K562 (cell line): ENCODE results near the gene SYCE1. TPM values are rescaled to one million over a fixed set of nuclear protein-coding genes. Genes with fewer than 3 reads are reported as not detected.

Experiments
- ATF7 ChIP-seq: fragments of 450-650 bp; IDR thresholded peaks from 2 replicates; pipeline ENCODE4 v1.7.1; 2014; ENCODE audit warnings: mild to moderate bottlenecking, moderate library complexity
- E2F6 ChIP-seq, 2 experiments: IDR thresholded peaks; 2 replicates each; pipeline ENCODE4 v1.6.1; 2011; ENCODE audit warnings: borderline replicate concordance in 1 of 2, control low read depth in 1 of 2, low read depth in 1 of 2, low read length in 1 of 2, mild to moderate bottlenecking in 1 of 2, mixed read lengths in 1 of 2, moderate library complexity in 1 of 2; ENCODE audit not compliant: insufficient read depth in 1 of 2, insufficient read length in 1 of 2, poor library complexity in 1 of 2, severe bottlenecking in 1 of 2; ENCODE audit errors: extremely low read depth in 1 of 2
- HDAC3 ChIP-seq: fragments of 450-650 bp; IDR thresholded peaks from 2 replicates; pipeline ENCODE4 v1.6.1; 2018; ENCODE audit warnings: borderline replicate concordance, mild to moderate bottlenecking, moderate library complexity; ENCODE audit not compliant: partially characterized antibody
- JUN ChIP-seq, 2 experiments: sonication (generic) in 1 of 2; formaldehyde crosslinking in 1 of 2; IDR thresholded peaks; 2 replicates each; pipeline versions ENCODE4 v1.6.1 to v1.8.0; 2012 to 2022; ENCODE audit warnings: borderline replicate concordance in 2 of 2, mild to moderate bottlenecking in 2 of 2, improper control_type of control experiment in 1 of 2, low read depth in 1 of 2, low read length in 1 of 2, missing genetic modification reagents in 1 of 2
- NFIX ChIP-seq: fragments of 250-450 bp; sonication (Bioruptor Pico); IDR thresholded peaks from 2 replicates; pipeline ENCODE4 v1.4.0; 2020; ENCODE audit warnings: low read depth, mild to moderate bottlenecking, moderate library complexity
- NR2C2 ChIP-seq, 2 experiments: fragments of 200-800 bp in 1 of 2; sonication (Bioruptor generic) in 1 of 2; sonication (generic) in 1 of 2; formaldehyde crosslinking in 1 of 2; IDR thresholded peaks; 2 replicates each; pipeline versions ENCODE4 v1.6.1 to v1.8.0; 2016 to 2022; ENCODE audit warnings: mild to moderate bottlenecking in 1 of 2, missing compliant biosample characterization in 1 of 2, missing genetic modification characterization in 1 of 2, missing genetic modification reagents in 1 of 2
- PREB ChIP-seq: sonication (generic); formaldehyde crosslinking; IDR thresholded peaks from 2 replicates; pipeline ENCODE4 v1.8.1; 2023; ENCODE audit warnings: mild to moderate bottlenecking, missing genetic modification reagents
- TAF1 ChIP-seq: IDR thresholded peaks from 2 replicates; pipeline ENCODE4 v1.6.1; 2011; ENCODE audit warnings: mild to moderate bottlenecking, low read length, moderate library complexity; ENCODE audit not compliant: insufficient read depth, control insufficient read depth, severe bottlenecking; ENCODE audit errors: extremely low read depth
- TARDBP ChIP-seq: fragments of 450-650 bp; IDR thresholded peaks from 2 replicates; pipeline ENCODE4 v1.6.1; 2016
- TCF7 ChIP-seq: sonication (generic); IDR thresholded peaks from 2 replicates; pipeline ENCODE4 v1.6.1; 2016; ENCODE audit warnings: antibody characterized with exemption, borderline replicate concordance
- ZFP30 ChIP-seq: fragments of 250-450 bp; sonication (Bioruptor Pico); IDR thresholded peaks from 2 replicates; pipeline ENCODE4 v1.8.0; 2022; ENCODE audit warnings: moderate library complexity, mild to moderate bottlenecking, inconsistent platforms, borderline replicate concordance
- ZNF785 ChIP-seq: fragments of 250-450 bp; sonication (Bioruptor Pico); IDR thresholded peaks from 2 replicates; pipeline ENCODE4 v1.4.0; 2020; ENCODE audit warnings: mild to moderate bottlenecking
- polyA plus RNA-seq, 8 experiments: library from polyadenylated mRNA; depleted of rRNA in 4 of 8; stranded (reverse) in 5 of 8; unstranded in 3 of 8; fragments of >200 nt; fragmentation: Nextera tagmentation in 2 of 8; fragmentation: Illumina TruSeq in 1 of 8; extraction: Ambion mirVana in 2 of 8; extraction: Trizol in 1 of 8; gene quantifications; 2 replicates each; pipeline versions ENCODE4 v1.2.1 to v1.2.3, GENCODE V29; 2011 to 2014; ENCODE audit warnings: inconsistent platforms in 1 of 8, missing spikeins in 1 of 8
- total RNA-seq, 7 experiments: library from RNA; depleted of rRNA in 6 of 7; stranded (reverse); fragments of >200 nt in 6 of 7; fragmentation: Illumina TruSeq in 2 of 7; extraction: Trizol in 2 of 7; gene quantifications; 2 replicates each; pipeline versions ENCODE4 v1.2.1 to v1.2.3, GENCODE V29; 2011 to 2021; ENCODE audit warnings: low replicate concordance in 1 of 7
- TF ChIP-seq, protein P1 (sequence below): conservative IDR thresholded peaks from 2 replicates; pipeline ENCODE4 v1.6.1; 2011; ENCODE audit warnings: low read depth, mild to moderate bottlenecking, low read length; ENCODE audit not compliant: control insufficient read depth

SYCE1 gene
- total and polyA plus RNA-seq, 9 of the 15 experiments (the other 6 are each of a cell fraction or from before 2014, with no cell fraction given), result not detected

DNA sequence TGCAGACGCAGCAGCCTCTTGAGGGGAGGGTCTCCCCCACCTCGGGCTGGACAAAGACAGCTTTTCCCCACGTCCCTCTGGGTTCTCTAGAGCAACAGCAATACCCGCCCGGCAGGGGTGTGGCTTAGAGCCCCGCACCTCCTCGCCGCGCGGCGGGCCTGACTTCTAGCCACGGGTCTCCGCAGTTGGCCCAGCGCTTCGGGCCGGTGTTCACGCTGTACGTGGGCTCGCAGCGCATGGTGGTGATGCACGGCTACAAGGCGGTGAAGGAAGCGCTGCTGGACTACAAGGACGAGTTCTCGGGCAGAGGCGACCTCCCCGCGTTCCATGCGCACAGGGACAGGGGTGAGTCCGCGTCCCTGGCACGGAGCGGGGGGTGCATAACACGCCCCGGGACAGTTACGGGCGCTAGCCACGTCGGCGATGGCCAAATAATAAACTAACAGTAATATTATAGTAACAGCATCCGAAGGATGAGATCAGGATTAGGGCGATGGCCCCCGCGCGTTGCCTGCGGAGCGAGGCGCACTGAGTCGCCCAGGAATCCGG is 37.0 kb downstream of the SYCE1 start (continued):
- TF ChIP-seq NR2C2 (CRISPR knock-in tag; IDR thresholded peaks at IDR 0.05), result no peak
- TF ChIP-seq NR2C2 (tag; IDR thresholded peaks at IDR 0.05), result no peak
- TF ChIP-seq ZFP30 (CRISPR knock-in tag), result no peak
- TF ChIP-seq E2F6 (IDR thresholded peaks at IDR 0.05; ENCODE audit: borderline replicate concordance in 1 of 2, extremely low read depth in 1 of 2, insufficient read depth in 1 of 2, insufficient read length in 1 of 2, low read depth in 1 of 2, low read length in 1 of 2, poor library complexity in 1 of 2, severe bottlenecking in 1 of 2), result no peak
- TF ChIP-seq TCF7, result no peak
- no peak for TF ChIP-seq JUN (IDR thresholded peaks at IDR 0.05; ENCODE audit: borderline replicate concordance, low read depth, low read length)
- TF ChIP-seq JUN (CRISPR knock-in tag; IDR thresholded peaks at IDR 0.05; ENCODE audit: borderline replicate concordance), result no peak
- TF ChIP-seq HDAC3, result no peak
- no peak for TF ChIP-seq TAF1
- no peak for TF ChIP-seq TARDBP
- no peak for TF ChIP-seq PREB (CRISPR knock-in tag)
- no peak for TF ChIP-seq ZNF785 (CRISPR knock-in tag)
- no peak for TF ChIP-seq NFIX
- no peak for TF ChIP-seq ATF7
- TF ChIP-seq, protein P1, sequence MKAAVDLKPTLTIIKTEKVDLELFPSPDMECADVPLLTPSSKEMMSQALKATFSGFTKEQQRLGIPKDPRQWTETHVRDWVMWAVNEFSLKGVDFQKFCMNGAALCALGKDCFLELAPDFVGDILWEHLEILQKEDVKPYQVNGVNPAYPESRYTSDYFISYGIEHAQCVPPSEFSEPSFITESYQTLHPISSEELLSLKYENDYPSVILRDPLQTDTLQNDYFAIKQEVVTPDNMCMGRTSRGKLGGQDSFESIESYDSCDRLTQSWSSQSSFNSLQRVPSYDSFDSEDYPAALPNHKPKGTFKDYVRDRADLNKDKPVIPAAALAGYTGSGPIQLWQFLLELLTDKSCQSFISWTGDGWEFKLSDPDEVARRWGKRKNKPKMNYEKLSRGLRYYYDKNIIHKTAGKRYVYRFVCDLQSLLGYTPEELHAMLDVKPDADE, result no peak
